ENCODE results near the gene PIP4K2B.
"Not testable (repeated sequence)": the region's sequence is repeated elsewhere in the genome, so short reads cannot be mapped to it uniquely, and the experiment has no call there.

The PIP4K2B gene

DNA sequence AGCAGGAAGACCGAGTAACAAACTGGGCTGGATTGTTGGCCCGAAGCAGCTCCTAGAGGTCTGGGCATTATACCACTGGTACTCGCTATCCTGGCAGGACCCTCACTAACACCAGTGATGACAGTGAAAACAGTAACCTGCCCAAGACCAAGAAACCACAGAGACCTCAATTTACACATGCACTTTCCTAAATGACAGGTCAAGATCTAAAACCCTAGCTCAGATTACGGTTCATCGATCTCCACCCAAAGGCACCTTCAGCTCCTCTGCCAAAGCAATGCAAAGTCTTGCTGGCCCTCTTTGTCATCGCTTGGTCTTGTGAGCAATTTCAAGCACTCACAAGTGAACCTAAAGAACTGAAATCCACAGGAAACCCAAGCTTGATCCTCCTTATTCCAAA is 1.5 kb downstream of the PIP4K2B start:
- Histone ChIP-seq H2AFZ (ENCODE audit: low read length, unreplicated experiment) (no peak overlapping the region), H3K4me3 (ENCODE audit: low read depth, low read length) (peak overlapping the region; percentile 86), H3K27ac (ENCODE audit: low read depth, low read length) (no peak overlapping the region), H3K36me3 (ENCODE audit: insufficient read depth, low read length) (no peaks in the 10 kb centered on the region; the same call in 1 of the 2 replicates), H3K27me3 (ENCODE audit: insufficient read depth, low read length) (no peaks in the 10 kb centered on the region), H3K79me2 (ENCODE audit: control insufficient read depth, insufficient read depth, low read length, unreplicated experiment) (peaks cover 49% of the 10 kb centered on the region), H3K4me1 (ENCODE audit: control insufficient read depth, insufficient read depth, low read length, unreplicated experiment) (peaks cover 20% of the 10 kb centered on the region)

DNA sequence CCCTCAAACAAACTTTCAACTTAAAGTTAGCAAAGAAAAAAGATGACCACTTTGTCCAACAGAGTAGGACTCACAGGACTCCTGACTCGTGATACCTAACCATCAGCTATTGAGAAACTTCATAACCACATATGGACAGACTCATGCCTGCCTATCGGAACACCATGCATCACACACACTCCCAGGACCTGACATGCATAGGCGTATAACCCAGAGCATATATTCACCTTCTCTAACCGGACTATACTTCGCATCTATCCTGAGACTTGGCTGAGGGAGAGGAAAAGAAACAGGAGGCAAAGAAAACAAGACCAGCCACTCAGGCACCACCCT is 2.2 kb downstream of the PIP4K2B start:
- peaks cover 56% of the 10 kb centered on the region for H3K79me2 ChIP-seq (ENCODE audit: control insufficient read depth, insufficient read depth, low read length, unreplicated experiment)
- H3K27me3 ChIP-seq (ENCODE audit: insufficient read depth, low read length), result no peaks in the 10 kb centered on the region
- H3K4me1 ChIP-seq (ENCODE audit: control insufficient read depth, insufficient read depth, low read length, unreplicated experiment), result peaks cover 20% of the 10 kb centered on the region
- peaks cover 4% of the 10 kb centered on the region for H3K36me3 ChIP-seq (ENCODE audit: insufficient read depth, low read length)
- H3K27ac ChIP-seq (ENCODE audit: low read depth, low read length), result no peak overlapping the region
- peak overlapping the region; percentile 86 for H3K4me3 ChIP-seq (ENCODE audit: low read depth, low read length)
- H2AFZ ChIP-seq (ENCODE audit: low read length, unreplicated experiment), result no peak overlapping the region

- Histone ChIP-seq H3K27me3 (ENCODE audit: insufficient read depth, low read length) (no peaks in the 10 kb centered on the region), H3K27ac (ENCODE audit: low read depth, low read length) (no peak overlapping the region), H3K36me3 (ENCODE audit: insufficient read depth, low read length) (peaks cover 4% of the 10 kb centered on the region), H3K79me2 (ENCODE audit: control insufficient read depth, insufficient read depth, low read length, unreplicated experiment) (peaks cover 59% of the 10 kb centered on the region), H2AFZ (ENCODE audit: low read length, unreplicated experiment) (no peak overlapping the region), H3K4me3 (ENCODE audit: low read depth, low read length) (peak overlapping the region; percentile 86; the same call in 1 of the 2 replicates), H3K4me1 (ENCODE audit: control insufficient read depth, insufficient read depth, low read length, unreplicated experiment) (peaks cover 20% of the 10 kb centered on the region)
Observed at GRCh38 chr17:38796451-38797157, 2.8 kb downstream of the PIP4K2B start.

DNA sequence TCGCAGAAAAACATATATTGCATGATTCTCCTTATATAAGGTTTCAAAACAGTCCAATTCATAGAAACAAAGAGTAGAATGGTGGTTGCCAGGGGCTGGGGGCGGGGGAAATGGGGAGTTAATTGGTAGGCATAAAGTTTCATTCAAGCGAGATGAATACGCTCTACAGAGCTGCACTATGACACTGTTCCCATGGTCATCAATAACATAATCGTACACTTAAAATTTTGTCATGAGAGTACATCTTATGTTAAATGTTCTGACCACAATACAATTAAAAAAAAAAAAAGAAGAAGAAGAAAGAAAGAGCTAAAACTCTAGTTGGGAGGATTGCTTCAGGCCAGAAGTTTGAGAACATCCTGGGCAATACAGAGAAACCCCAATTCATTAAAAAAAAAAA is 5.1 kb downstream of the PIP4K2B start:
- H2AFZ ChIP-seq (ENCODE audit: low read length, unreplicated experiment), result no peak overlapping the region
- no peaks in the 10 kb centered on the region for H3K27me3 ChIP-seq (ENCODE audit: insufficient read depth, low read length)
- H3K27ac ChIP-seq (ENCODE audit: low read depth, low read length), result no peak overlapping the region
- peaks cover 27% of the 10 kb centered on the region for H3K4me1 ChIP-seq (ENCODE audit: control insufficient read depth, insufficient read depth, low read length, unreplicated experiment)
- H3K36me3 ChIP-seq (ENCODE audit: insufficient read depth, low read length), result peaks cover 4% of the 10 kb centered on the region; the same call in 1 of the 2 replicates
- H3K79me2 ChIP-seq (ENCODE audit: control insufficient read depth, insufficient read depth, low read length, unreplicated experiment), result peaks cover 71% of the 10 kb centered on the region
- H3K4me3 ChIP-seq (ENCODE audit: low read depth, low read length), result no peak overlapping the region

- peaks cover 15% of the 10 kb centered on the region for H3K4me1 ChIP-seq (ENCODE audit: control insufficient read depth, insufficient read depth, low read length, unreplicated experiment)
- no peak overlapping the region for H3K4me3 ChIP-seq (ENCODE audit: low read depth, low read length)
- peaks cover 59% of the 10 kb centered on the region for H3K79me2 ChIP-seq (ENCODE audit: control insufficient read depth, insufficient read depth, low read length, unreplicated experiment)
- H2AFZ ChIP-seq (ENCODE audit: low read length, unreplicated experiment), result no peak overlapping the region
- peaks cover 9% of the 10 kb centered on the region; the same call in 1 of the 2 replicates for H3K36me3 ChIP-seq (ENCODE audit: insufficient read depth, low read length)
- no peak overlapping the region for H3K27ac ChIP-seq (ENCODE audit: low read depth, low read length)
- no peaks in the 10 kb centered on the region for H3K27me3 ChIP-seq (ENCODE audit: insufficient read depth, low read length)
Observed at GRCh38 chr17:38791162-38791561, 8.2 kb downstream of the PIP4K2B start.

DNA sequence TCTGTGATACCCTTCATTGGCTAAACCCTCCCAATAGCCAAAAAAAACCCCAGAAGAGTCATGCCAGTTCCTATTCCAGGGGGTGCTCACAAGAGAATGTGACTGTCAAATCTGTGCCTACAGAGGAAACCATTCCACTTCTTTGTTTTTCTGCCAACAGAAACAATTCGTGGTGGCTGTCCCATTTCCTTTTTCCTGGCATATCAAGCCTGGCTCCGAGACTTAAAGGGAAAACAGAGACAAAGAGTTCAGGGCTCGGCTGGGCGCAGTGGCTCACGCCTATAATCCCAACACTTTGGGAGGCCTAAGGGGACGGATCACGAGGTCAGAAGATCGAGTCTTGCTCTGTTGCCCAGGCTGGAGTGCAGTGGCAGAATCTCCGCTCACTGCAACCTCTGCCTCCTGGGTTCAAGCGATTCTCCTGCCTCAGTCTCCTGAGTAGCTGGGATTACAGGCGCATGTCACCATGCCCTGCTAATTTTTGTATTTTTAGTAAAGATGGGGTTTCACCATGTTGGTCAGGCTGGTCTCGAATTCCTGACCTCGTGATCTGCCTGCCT is 9.1 kb downstream of the PIP4K2B start:
- peaks cover 15% of the 10 kb centered on the region for H3K4me1 ChIP-seq (ENCODE audit: control insufficient read depth, insufficient read depth, low read length, unreplicated experiment)
- H3K79me2 ChIP-seq (ENCODE audit: control insufficient read depth, insufficient read depth, low read length, unreplicated experiment), result peaks cover 53% of the 10 kb centered on the region
- H3K27ac ChIP-seq (ENCODE audit: low read depth, low read length); H2AFZ ChIP-seq (ENCODE audit: low read length, unreplicated experiment); H3K27me3 ChIP-seq (ENCODE audit: insufficient read depth, low read length); H3K4me3 ChIP-seq (ENCODE audit: low read depth, low read length): not testable (repeated sequence)
- peaks cover 13% of the 10 kb centered on the region; the same call in 1 of the 2 replicates for H3K36me3 ChIP-seq (ENCODE audit: insufficient read depth, low read length)

- Histone ChIP-seq H3K36me3 (ENCODE audit: insufficient read depth, low read length) (peaks cover 19% of the 10 kb centered on the region; the same call in 1 of the 2 replicates), H3K79me2 (ENCODE audit: control insufficient read depth, insufficient read depth, low read length, unreplicated experiment) (peaks cover 51% of the 10 kb centered on the region), H3K27ac (ENCODE audit: low read depth, low read length) (no peak overlapping the region), H2AFZ (ENCODE audit: low read length, unreplicated experiment) (no peak overlapping the region), H3K4me1 (ENCODE audit: control insufficient read depth, insufficient read depth, low read length, unreplicated experiment) (peaks cover 15% of the 10 kb centered on the region), H3K4me3 (ENCODE audit: low read depth, low read length) (no peak overlapping the region), H3K27me3 (ENCODE audit: insufficient read depth, low read length) (no peaks in the 10 kb centered on the region)
Observed at GRCh38 chr17:38789185-38789584, 10.2 kb downstream of the PIP4K2B start.

DNA sequence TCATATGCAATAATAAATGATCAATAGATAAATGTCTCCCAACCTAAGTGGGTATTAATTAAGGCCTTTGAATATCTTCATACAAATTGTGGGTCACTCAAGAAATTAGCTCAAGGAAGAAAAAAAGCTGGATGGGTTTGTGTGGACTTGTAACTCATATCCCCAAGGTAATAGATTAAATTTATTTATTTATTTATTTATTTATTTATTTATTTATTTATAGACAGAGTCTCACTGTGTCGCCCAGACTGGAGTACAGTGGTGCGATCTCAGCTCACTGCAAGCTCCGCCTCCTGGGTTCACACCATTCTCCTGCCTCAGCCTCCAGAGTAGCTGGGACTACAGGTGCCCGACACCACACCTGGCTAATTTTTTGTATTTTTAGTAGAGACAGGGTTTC is 11.4 kb downstream of the PIP4K2B start:
- not testable (repeated sequence) for H3K4me3 ChIP-seq (ENCODE audit: low read depth, low read length); H2AFZ ChIP-seq (ENCODE audit: low read length, unreplicated experiment); H3K27ac ChIP-seq (ENCODE audit: low read depth, low read length); H3K27me3 ChIP-seq (ENCODE audit: insufficient read depth, low read length)
- Histone ChIP-seq H3K4me1 (ENCODE audit: control insufficient read depth, insufficient read depth, low read length, unreplicated experiment) (peaks cover 15% of the 10 kb centered on the region), H3K79me2 (ENCODE audit: control insufficient read depth, insufficient read depth, low read length, unreplicated experiment) (peaks cover 40% of the 10 kb centered on the region), H3K36me3 (ENCODE audit: insufficient read depth, low read length) (peaks cover 23% of the 10 kb centered on the region; the same call in 1 of the 2 replicates)

DNA sequence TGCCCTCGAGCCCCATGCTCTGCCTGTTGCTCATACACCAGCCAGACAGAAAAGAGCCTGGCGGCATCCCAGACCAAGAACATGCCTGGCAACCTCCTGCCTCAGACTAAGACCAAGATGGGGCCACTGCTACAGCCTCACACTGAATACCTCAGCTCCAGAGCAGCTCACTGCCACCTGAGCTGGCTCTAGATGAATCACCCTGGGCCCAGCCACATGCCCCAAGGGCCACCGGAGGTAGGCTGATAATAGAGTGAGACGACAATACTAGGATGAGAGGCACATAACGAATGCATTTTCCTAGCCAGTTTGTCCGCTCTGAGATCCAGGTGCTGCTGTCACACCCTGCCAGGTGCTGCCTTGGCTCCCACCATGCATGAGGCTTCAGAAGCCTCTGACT is 13.0 kb downstream of the PIP4K2B start:
- peaks cover 31% of the 10 kb centered on the region for H3K79me2 ChIP-seq (ENCODE audit: control insufficient read depth, insufficient read depth, low read length, unreplicated experiment)
- H3K27ac ChIP-seq (ENCODE audit: low read depth, low read length), result no peak overlapping the region
- H3K36me3 ChIP-seq (ENCODE audit: insufficient read depth, low read length), result peaks cover 19% of the 10 kb centered on the region; the same call in 1 of the 2 replicates
- no peak overlapping the region for H3K4me3 ChIP-seq (ENCODE audit: low read depth, low read length)
- peaks cover 15% of the 10 kb centered on the region for H3K4me1 ChIP-seq (ENCODE audit: control insufficient read depth, insufficient read depth, low read length, unreplicated experiment)
- no peaks in the 10 kb centered on the region for H3K27me3 ChIP-seq (ENCODE audit: insufficient read depth, low read length)
- no peak overlapping the region for H2AFZ ChIP-seq (ENCODE audit: low read length, unreplicated experiment)

DNA sequence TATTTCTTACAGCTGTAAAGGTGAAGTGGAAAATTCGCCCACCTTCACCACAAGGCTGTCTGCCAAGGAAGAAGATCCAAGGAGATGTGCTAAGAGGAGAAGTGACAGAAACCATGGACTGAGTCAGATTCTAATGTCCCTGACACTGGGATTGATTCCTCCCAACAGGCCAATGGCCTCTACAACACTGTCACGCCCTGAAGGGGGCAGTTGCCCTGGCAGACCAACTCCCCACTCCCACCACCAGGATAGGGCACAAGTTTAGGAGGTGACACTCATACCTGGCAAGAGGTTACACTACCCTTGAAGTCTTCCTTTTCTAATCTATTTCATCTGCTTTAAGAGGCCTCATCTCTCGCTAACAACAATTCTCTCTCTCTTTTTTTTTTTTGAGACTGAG is 16.1 kb downstream of the PIP4K2B start:
- H3K36me3 ChIP-seq (ENCODE audit: insufficient read depth, low read length), result peaks cover 27% of the 10 kb centered on the region; the same call in 1 of the 2 replicates
- no peak overlapping the region for H3K4me3 ChIP-seq (ENCODE audit: low read depth, low read length)
- H2AFZ ChIP-seq (ENCODE audit: low read length, unreplicated experiment), result no peak overlapping the region
- no peak overlapping the region for H3K27ac ChIP-seq (ENCODE audit: low read depth, low read length)
- H3K27me3 ChIP-seq (ENCODE audit: insufficient read depth, low read length), result no peaks in the 10 kb centered on the region
- H3K4me1 ChIP-seq (ENCODE audit: control insufficient read depth, insufficient read depth, low read length, unreplicated experiment), result no peaks in the 10 kb centered on the region
- peaks cover 13% of the 10 kb centered on the region for H3K79me2 ChIP-seq (ENCODE audit: control insufficient read depth, insufficient read depth, low read length, unreplicated experiment)
